Caco-2 (cell line): Measurements from ENCODE around the gene CTSD. TPM values are rescaled to one million over a fixed set of nuclear protein-coding genes. Genes with fewer than 3 reads are reported as not detected.

Experiments used
- BruUV-seq: library from RNA; stranded (reverse); fragments of 400-500 nt; replicated peaks from 2 replicates; lab custom pipeline; 2021; lab: Mats Ljungman, UMichigan
- CTCF ChIA-PET: fragments of 300-600 bp; sonication (Branson Sonifier 250); formaldehyde crosslinking; loops from one replicate; lab custom pipeline; 2022; ENCODE audit warnings: antibody characterized with exemption; lab: Charles Lee
- POLR2A ChIA-PET: fragments of 300-600 bp; sonication (Branson Sonifier 250); formaldehyde crosslinking; loops from one replicate; lab custom pipeline; 2022; ENCODE audit warnings: antibody characterized with exemption; lab: Charles Lee
- DNase-seq, 2 experiments: peaks; one replicate each; pipeline versions ENCODE4 v3.0.0 to v3.0.0-alpha.2; 2020 to 2022
- H3K27me3 ChIP-seq: replicated peaks from 2 replicates; pipeline ENCODE4 v1.6.0; 2011; ENCODE audit warnings: low read length; ENCODE audit not compliant: control insufficient read depth, insufficient read depth
- H3K36me3 ChIP-seq: 2 replicates; pipeline ENCODE4 v1.5.1; 2011; ENCODE audit warnings: low read length; ENCODE audit not compliant: control insufficient read depth, insufficient read depth
- H3K4me1 ChIP-seq: fragments of 250-450 bp; sonication (Bioruptor Pico); 2 replicates; pipeline ENCODE4 v1.5.1; 2020; ENCODE audit warnings: mild to moderate bottlenecking
- H3K4me3 ChIP-seq: 2 replicates; pipeline ENCODE4 v1.5.1; 2011; ENCODE audit warnings: low read depth, mild to moderate bottlenecking, control low read depth, low read length
- H3K9me3 ChIP-seq: fragments of 250-450 bp; sonication (Bioruptor Pico); 2 replicates; pipeline ENCODE4 v1.5.1; 2020; ENCODE audit warnings: mild to moderate bottlenecking, moderate library complexity
- H3K27ac Mint-ChIP-seq: one replicate; pipeline ENCODE4 v1.8.0; 2022; ENCODE audit warnings: mixed read lengths; ENCODE audit not compliant: unreplicated experiment
- H3K27me3 Mint-ChIP-seq: one replicate; pipeline ENCODE4 v1.8.0; 2022; ENCODE audit warnings: mixed read lengths; ENCODE audit not compliant: insufficient read depth, unreplicated experiment
- H3K36me3 Mint-ChIP-seq: one replicate; pipeline ENCODE4 v1.8.0; 2022; ENCODE audit warnings: mild to moderate bottlenecking, mixed read lengths; ENCODE audit not compliant: insufficient read depth, unreplicated experiment
- H3K4me1 Mint-ChIP-seq: one replicate; pipeline ENCODE4 v1.8.0; 2022; ENCODE audit warnings: low read depth, mixed read lengths; ENCODE audit not compliant: unreplicated experiment
- H3K4me3 Mint-ChIP-seq: one replicate; pipeline ENCODE4 v1.8.0; 2022; ENCODE audit warnings: mild to moderate bottlenecking, moderate library complexity, mixed read lengths; ENCODE audit not compliant: unreplicated experiment
- H3K9me3 Mint-ChIP-seq: one replicate; pipeline ENCODE4 v1.8.0; 2022; ENCODE audit warnings: mixed read lengths; ENCODE audit not compliant: unreplicated experiment
- intact Hi-C: fragments of 100-400 bp; cut with micrococcal nuclease; formaldehyde crosslinking; loops from one replicate; pipeline ENCODE4 v1.10.0; 2022; ENCODE audit not compliant: unreplicated experiment
- total RNA-seq: library from RNA; stranded (reverse); gene quantifications from 2 replicates; pipeline ENCODE4 v1.2.3, GENCODE V29; 2022
- TF ChIP-seq, protein P1 (sequence below), 2 experiments: fragments of 200-600 bp in 1 of 2; IDR thresholded peaks; 1 replicate in 1 of 2; 2 replicates in 1 of 2; pipeline versions ENCODE4 v1.5.1 to v1.8.0; 2011 to 2022; ENCODE audit warnings: antibody characterized with exemption in 1 of 2, control low read depth in 1 of 2, inconsistent platforms in 1 of 2, low read depth in 1 of 2, low read length in 1 of 2, mild to moderate bottlenecking in 1 of 2, moderate library complexity in 1 of 2; ENCODE audit not compliant: insufficient read depth in 1 of 2, severe bottlenecking in 1 of 2, unreplicated experiment in 1 of 2

Gene CTSD
- total RNA-seq, 1 experiment from 2014 or later = 335 TPM

DNA sequence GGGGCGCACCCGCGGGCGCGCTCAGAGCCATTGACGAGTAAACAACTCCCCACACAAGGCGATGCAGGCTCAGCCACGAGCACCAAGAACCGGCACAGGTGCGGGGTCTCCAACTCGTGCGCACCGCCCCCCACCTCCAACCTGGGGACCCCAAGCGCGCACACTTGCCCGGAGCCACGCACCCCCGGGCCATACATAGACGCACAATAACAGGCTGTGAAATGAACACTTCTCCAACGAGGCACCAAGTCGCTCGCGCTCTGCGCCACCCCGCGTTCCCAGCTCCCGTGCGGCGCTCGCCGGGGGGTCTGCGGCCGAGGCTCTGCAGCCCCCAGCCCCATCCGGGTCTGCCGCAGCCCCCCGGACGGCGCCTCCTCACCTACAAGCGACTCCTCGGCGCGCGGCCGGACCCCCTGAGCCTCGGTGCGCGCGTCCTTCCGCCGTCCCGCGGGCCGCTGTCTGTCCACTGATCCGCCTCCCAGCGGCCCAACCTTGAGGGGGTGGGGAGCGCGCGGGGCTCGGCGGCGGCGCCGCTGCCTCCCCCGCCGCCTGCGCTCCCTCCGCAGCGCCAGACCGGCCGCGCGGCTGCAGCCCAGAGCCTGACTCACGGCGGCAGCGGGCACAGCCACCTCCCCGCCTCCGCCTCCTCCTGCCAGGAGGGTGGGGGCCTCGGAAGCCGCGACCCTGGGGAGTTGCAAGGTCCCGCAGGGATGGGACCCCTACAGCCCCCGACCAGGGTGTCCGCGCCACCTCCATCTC is 14.9 kb downstream of the CTSD start:
- peaks cover 8% of the 10 kb centered on the region for H3K9me3 Mint-ChIP-seq
- TF ChIP-seq, protein P1, sequence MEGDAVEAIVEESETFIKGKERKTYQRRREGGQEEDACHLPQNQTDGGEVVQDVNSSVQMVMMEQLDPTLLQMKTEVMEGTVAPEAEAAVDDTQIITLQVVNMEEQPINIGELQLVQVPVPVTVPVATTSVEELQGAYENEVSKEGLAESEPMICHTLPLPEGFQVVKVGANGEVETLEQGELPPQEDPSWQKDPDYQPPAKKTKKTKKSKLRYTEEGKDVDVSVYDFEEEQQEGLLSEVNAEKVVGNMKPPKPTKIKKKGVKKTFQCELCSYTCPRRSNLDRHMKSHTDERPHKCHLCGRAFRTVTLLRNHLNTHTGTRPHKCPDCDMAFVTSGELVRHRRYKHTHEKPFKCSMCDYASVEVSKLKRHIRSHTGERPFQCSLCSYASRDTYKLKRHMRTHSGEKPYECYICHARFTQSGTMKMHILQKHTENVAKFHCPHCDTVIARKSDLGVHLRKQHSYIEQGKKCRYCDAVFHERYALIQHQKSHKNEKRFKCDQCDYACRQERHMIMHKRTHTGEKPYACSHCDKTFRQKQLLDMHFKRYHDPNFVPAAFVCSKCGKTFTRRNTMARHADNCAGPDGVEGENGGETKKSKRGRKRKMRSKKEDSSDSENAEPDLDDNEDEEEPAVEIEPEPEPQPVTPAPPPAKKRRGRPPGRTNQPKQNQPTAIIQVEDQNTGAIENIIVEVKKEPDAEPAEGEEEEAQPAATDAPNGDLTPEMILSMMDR (IDR thresholded peaks at IDR 0.05; ENCODE audit: insufficient read depth in 1 of 2, low read depth in 1 of 2, low read length in 1 of 2, severe bottlenecking in 1 of 2, unreplicated experiment in 1 of 2) = no peak
- peak overlapping the region; percentile 18 for H3K4me3 ChIP-seq
- no peaks in the 10 kb centered on the region for H3K4me1 Mint-ChIP-seq
- no peaks in the 10 kb centered on the region; the same call in 1 of the 2 replicates for H3K36me3 ChIP-seq
- H3K27me3 Mint-ChIP-seq = peaks cover 11% of the 10 kb centered on the region
- intact Hi-C loops = no loop called here
- BruUV-seq = no TSS peak
- ChIA-PET CTCF (interaction anchor here (1.3 kb wide), 1 partner anchor 96 kb away, joined by 5 read pairs; no protein-coding TSS in a partner anchor), POLR2A (no interaction called here)
- H3K36me3 Mint-ChIP-seq = peaks cover 29% of the 10 kb centered on the region
- peak overlapping the region; percentile 56 for H3K4me3 Mint-ChIP-seq
- peak overlapping the region; percentile 21 for H3K27ac Mint-ChIP-seq
- 0 out of 2 replicates have a peak, but pooled peaks cover 6% of the 10 kb centered on the region for H3K4me1 ChIP-seq
- no peaks in the 10 kb centered on the region for H3K27me3 ChIP-seq
- H3K9me3 ChIP-seq = no peaks in the 10 kb centered on the region
- no peak for DNase-seq

DNA sequence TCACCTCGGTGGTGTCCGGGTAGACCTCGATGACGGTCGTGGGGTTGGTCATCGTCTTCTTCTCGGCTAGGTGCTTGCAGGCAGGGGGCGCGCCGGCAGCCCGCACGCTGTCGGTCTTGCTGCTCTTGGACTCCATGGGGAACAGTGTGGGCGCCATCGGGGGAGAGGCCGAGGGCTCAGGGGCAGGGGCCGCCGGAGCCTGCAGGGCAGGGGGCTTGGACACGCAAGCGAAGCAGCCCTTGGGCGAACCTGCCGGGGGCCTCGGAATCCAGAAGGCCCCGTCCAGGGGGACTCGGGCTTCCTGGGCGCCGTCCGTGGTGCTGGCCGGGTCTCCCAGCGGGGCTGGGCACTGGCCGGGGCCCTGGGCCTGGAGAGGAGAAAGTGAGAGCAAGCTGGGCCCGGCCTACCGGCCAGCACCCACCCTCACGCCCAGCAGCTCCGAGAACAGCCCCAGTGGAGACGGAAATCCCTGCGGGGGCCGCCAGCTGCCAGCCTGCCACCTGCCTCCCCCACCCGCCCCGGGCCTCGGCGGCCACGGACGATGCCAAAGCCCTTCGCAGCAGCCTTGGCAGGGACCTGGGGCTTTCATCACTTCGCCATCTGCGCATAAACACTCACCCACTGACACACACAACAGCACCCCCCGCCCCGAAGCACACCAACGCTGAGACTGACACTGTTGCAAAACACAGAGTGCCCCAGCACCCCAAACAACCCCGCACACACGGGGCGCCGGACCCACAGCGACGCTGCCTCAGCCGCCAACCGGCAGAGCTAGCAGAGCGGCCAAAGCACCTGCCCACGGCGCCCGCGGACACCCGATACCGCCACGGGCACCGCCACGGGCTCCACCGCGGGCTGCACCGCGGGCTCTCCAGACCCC is 15.7 kb downstream of the CTSD start:
- 0 out of 2 replicates have a peak, but pooled peaks cover 6% of the 10 kb centered on the region for H3K4me1 ChIP-seq
- no peaks in the 10 kb centered on the region; the same call in 1 of the 2 replicates for H3K36me3 ChIP-seq
- H3K27me3 ChIP-seq = no peaks in the 10 kb centered on the region
- no TSS peak for BruUV-seq
- Mint-ChIP-seq H3K36me3 (peaks cover 25% of the 10 kb centered on the region), H3K27ac (no peak overlapping the region), H3K4me1 (no peaks in the 10 kb centered on the region), H3K4me3 (no peak overlapping the region), H3K27me3 (peaks cover 11% of the 10 kb centered on the region), H3K9me3 (peaks cover 8% of the 10 kb centered on the region)
- POLR2A ChIA-PET = interaction anchor here (0.6 kb wide), 1 partner anchor 73 kb away, joined by 3 read pairs; no protein-coding TSS in a partner anchor
- CTCF ChIA-PET = interaction anchor here (0.8 kb wide), 1 partner anchor 119 kb away, joined by 5 read pairs; no protein-coding TSS in a partner anchor
- TF ChIP-seq, protein P1 (IDR thresholded peaks at IDR 0.05; ENCODE audit: insufficient read depth in 1 of 2, low read depth in 1 of 2, low read length in 1 of 2, severe bottlenecking in 1 of 2, unreplicated experiment in 1 of 2) = no peak
- H3K4me3 ChIP-seq = no peak overlapping the region; the same call in 1 of the 2 replicates
- intact Hi-C loops = no loop called here
- DNase-seq = no peak
- no peaks in the 10 kb centered on the region for H3K9me3 ChIP-seq
